Measurements from ENCODE around the gene YTHDF2. TPM values are rescaled to one million over a fixed set of nuclear protein-coding genes. Genes with fewer than 3 reads are reported as not detected.

YTHDF2 gene
- total RNA-seq, 4 donors from 2014 or later = 39.3 to 53.3 (median 41.6) TPM

DNA sequence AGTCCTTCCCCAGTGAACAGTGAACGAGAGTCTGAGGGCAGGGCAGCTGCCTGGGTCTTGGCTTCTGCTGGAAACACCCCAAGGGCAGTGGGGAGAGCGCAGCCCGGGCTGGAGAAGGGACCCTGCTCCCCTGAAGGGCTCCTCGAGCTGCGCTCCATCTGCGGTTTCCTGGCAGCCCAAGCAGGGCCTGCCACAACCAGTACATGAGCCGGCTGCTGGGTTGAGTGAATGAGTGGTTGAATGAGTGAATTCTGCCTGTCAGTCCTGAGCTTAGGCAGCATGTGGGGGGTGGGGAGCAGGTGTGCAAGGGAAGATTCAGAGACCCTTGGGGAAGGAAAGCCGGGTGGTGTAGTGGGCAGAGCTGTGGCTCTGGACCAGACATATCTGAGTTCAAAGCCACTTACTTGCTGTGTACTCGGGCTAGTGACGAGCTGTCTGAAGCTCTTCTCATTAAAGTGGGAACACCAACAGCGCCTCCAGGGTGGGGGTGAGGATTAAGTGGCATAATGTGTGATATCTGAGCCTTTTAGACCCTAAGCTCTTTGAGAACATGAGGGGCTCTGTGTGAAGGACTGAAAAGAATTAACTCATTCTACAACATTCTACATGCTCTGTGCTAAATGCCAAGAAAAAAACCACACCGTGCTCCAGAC, 78.9 kb downstream of the YTHDF2 start:
- intact Hi-C loops (cut with DNase I) = no loop called here
- DNase-seq (ENCODE audit: extremely low spot score) = no peak
- H3K27ac ChIP-seq (replicated peaks in 1 of 4) = no peak overlapping the region
- WGBS = 44% methylated on average over 6 of the region's 12 CpGs
- no peaks in the 10 kb centered on the region for H3K9me3 ChIP-seq
- no peaks in the 10 kb centered on the region for H3K36me3 ChIP-seq
- TF ChIP-seq, protein P1, sequence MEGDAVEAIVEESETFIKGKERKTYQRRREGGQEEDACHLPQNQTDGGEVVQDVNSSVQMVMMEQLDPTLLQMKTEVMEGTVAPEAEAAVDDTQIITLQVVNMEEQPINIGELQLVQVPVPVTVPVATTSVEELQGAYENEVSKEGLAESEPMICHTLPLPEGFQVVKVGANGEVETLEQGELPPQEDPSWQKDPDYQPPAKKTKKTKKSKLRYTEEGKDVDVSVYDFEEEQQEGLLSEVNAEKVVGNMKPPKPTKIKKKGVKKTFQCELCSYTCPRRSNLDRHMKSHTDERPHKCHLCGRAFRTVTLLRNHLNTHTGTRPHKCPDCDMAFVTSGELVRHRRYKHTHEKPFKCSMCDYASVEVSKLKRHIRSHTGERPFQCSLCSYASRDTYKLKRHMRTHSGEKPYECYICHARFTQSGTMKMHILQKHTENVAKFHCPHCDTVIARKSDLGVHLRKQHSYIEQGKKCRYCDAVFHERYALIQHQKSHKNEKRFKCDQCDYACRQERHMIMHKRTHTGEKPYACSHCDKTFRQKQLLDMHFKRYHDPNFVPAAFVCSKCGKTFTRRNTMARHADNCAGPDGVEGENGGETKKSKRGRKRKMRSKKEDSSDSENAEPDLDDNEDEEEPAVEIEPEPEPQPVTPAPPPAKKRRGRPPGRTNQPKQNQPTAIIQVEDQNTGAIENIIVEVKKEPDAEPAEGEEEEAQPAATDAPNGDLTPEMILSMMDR (IDR thresholded peaks at IDR 0.05) = no peak
- TF ChIP-seq POLR2A (IDR thresholded peaks at IDR 0.05; ENCODE audit: low read depth) (no peak), EP300 (IDR thresholded peaks at IDR 0.05) (no peak), POLR2AphosphoS5 (IDR thresholded peaks at IDR 0.05) (no peak)
- peaks cover 0 to 90% (median 15%) of the 10 kb centered on the region in 4 donors for H3K27me3 ChIP-seq
- H3K4me3 ChIP-seq = no peak overlapping the region
- peaks cover 0 to 11% (median 3%) of the 10 kb centered on the region in 4 donors for H3K4me1 ChIP-seq

DNA sequence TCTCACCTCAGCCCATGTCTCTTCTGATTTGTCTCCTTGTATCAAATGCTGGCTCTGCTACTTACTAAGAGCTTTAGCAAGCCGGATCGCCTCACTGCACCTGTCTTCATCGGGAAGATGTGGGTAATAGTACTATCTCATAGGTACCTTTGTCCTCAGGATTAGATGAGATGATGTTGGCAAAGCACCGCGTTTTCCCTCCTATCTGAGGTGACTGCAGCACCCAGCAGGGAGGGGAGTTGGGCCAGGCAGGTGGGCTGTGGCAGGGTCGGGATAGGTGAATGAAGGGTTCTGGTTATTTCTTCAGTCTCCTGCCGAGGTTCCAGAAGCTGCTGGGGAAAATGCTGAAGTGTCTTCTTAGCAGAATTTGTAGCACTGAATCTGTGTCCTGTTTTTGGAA, 80.4 kb downstream of the YTHDF2 start:
- WGBS = 82% methylated on average over 7 of the region's 7 CpGs
- peaks cover 0 to 6% (median 3%) of the 10 kb centered on the region in 4 donors for H3K4me1 ChIP-seq
- intact Hi-C loops (cut with DNase I) = no loop called here
- H3K27ac ChIP-seq (replicated peaks in 1 of 4) = no peak overlapping the region
- TF ChIP-seq, protein P1 (IDR thresholded peaks at IDR 0.05) = no peak
- TF ChIP-seq POLR2A (IDR thresholded peaks at IDR 0.05; ENCODE audit: low read depth) (no peak), EP300 (IDR thresholded peaks at IDR 0.05) (no peak), POLR2AphosphoS5 (IDR thresholded peaks at IDR 0.05) (no peak)
- H3K36me3 ChIP-seq = no peaks in the 10 kb centered on the region
- no peaks in the 10 kb centered on the region for H3K9me3 ChIP-seq
- H3K4me3 ChIP-seq = no peak overlapping the region
- peaks cover 0 to 83% (median 8%) of the 10 kb centered on the region in 4 donors for H3K27me3 ChIP-seq
- DNase-seq (ENCODE audit: extremely low spot score) = no peak

DNA sequence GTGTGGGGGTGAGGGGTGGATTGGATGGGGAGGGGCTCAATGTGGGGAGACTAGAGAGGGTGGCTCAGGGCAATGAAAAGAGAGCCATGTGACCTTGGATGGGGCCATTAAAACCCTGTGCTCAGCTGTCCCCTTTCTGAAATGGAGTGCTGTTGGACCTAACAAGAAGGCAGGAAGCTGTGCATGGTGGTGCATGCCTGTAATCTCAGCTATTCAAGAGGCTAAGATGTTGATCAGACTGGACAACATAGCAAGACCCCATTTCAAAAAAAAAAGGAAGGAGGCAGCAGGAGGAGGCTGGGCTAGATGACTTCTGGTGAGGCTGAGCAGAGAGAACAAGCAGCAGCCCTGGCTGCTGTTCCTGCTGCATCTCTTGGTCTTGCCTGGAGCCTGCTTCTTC, 82.3 kb downstream of the YTHDF2 start:
- H3K4me1 ChIP-seq = no peaks in the 10 kb centered on the region
- DNase-seq (ENCODE audit: extremely low spot score) = no peak
- no peak overlapping the region for H3K27ac ChIP-seq (replicated peaks in 1 of 4)
- intact Hi-C loops (cut with DNase I) = no loop called here
- no peaks in the 10 kb centered on the region for H3K36me3 ChIP-seq
- H3K27me3 ChIP-seq = peaks cover 0 to 75% (median 2%) of the 10 kb centered on the region in 4 donors
- H3K4me3 ChIP-seq = no peak overlapping the region
- H3K9me3 ChIP-seq = no peaks in the 10 kb centered on the region
- TF ChIP-seq, protein P1 (IDR thresholded peaks at IDR 0.05) = no peak
- TF ChIP-seq EP300 (IDR thresholded peaks at IDR 0.05) (no peak), POLR2AphosphoS5 (IDR thresholded peaks at IDR 0.05) (no peak), POLR2A (IDR thresholded peaks at IDR 0.05; ENCODE audit: low read depth) (no peak)

Small RNA genes within 50 kb of the gene (small RNA-seq; reads per million reads assigned to genes)
- gene RF00422 = 0 reads per million in 3 donors

Other genes with a start within 250 kb of the YTHDF2 start
- gene RCC1, start 230.9 kb upstream of the YTHDF2 start, total RNA-seq = 10 to 100 TPM in 2 of 4 donors, 1 to 10 TPM in 2; 8.3 to 17.1 (median 11.3) TPM
- gene TRNAU1AP, start 183.9 kb upstream of the YTHDF2 start, total RNA-seq = 10 to 100 TPM; 19.4 to 34.1 (median 23.2) TPM
- 1 to 10 TPM in 3 of 4 donors, under 1 TPM in 1; 0.98 to 4.0 (median 2.9) TPM for gene RAB42, start 144.7 kb upstream of the YTHDF2 start, total RNA-seq
- gene TAF12, start 93.9 kb upstream of the YTHDF2 start, total RNA-seq = 10 to 100 TPM; 16.1 to 17.6 (median 17.1) TPM
- gene RNU11, start 88.3 kb upstream of the YTHDF2 start, total RNA-seq = not detected
- gene GMEB1, start 68.2 kb upstream of the YTHDF2 start, total RNA-seq = 10 to 100 TPM in 2 of 4 donors, 1 to 10 TPM in 2; 7.1 to 11.0 (median 9.8) TPM
- gene OPRD1, start 75.2 kb downstream of the YTHDF2 start, total RNA-seq = under 1 TPM; under 0.01 to 0.23 (median 0.15) TPM
- gene EPB41, start 177.6 kb downstream of the YTHDF2 start, total RNA-seq = 10 to 100 TPM; 18.2 to 24.6 (median 18.5) TPM